Activated T-cell treated with anti-CD3 and anti-CD28 coated beads for 1 hour (primary cell): ENCODE measurements around the gene SAE1.
"Not testable (repeated sequence)": the region's sequence is repeated elsewhere in the genome, so short reads cannot be mapped to it uniquely, and the experiment has no call there.

Experiments used
- DNase-seq: peaks from one replicate; pipeline ENCODE4 v3.0.0-alpha.2; 2020; ENCODE audit warnings: low read depth

The SAE1 gene

GRCh38 chr19:47240996-47241918 is 110.6 kb downstream of the SAE1 start:
- DNase-seq = peak; percentile 88

- no peak for DNase-seq
Observed at GRCh38 chr19:47241919-47242577, 111.4 kb downstream of the SAE1 start.

GRCh38 chr19:47243364-47243775 is 112.7 kb downstream of the SAE1 start:
- no peak for DNase-seq

DNA sequence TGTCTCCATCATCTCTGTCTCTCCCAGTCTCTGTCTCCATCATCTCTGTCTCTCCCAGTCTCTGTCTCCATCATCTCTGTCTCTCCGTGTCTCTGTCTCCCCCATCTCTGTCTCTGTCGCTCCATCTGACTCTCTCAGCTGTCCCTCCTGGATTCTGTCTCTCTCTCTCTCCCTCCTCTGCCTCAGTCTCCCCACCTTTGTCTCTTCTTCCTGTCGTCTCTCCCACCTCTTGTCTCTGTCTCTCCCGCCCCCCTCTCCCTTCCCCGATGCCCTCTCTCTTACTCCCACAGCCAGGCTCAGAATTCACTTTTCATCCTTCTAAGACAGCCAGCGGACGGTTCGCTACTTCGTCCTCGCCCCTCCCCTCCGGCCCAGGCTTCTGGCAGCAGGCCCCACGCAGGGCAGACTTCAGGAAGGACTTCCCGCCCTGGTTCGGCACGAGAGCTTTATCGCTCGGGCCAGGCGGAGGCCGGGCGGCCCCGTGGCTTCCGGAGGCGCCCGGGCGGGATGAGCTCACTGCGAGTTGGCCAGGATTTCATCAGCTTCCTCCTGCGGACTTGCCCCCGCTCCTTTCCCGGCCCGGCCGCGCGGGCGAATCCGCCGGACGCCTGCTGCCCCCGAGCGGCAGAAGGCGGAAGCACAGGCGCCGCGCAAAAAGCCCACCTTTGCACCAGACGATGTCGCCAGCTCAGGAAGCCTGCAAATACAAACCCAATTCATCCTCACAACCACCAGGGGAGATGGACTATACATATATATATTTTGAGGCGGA is 113.3 kb downstream of the SAE1 start:
- peak; percentile 78 for DNase-seq

- DNase-seq = peak; percentile 86
Observed at GRCh38 chr19:47247308-47247990, 116.8 kb downstream of the SAE1 start.

GRCh38 chr19:47253016-47253415 is 122.4 kb downstream of the SAE1 start:
- DNase-seq = not testable (repeated sequence)

- DNase-seq = no peak
Observed at GRCh38 chr19:47253467-47253881, 122.8 kb downstream of the SAE1 start.

- no peak for DNase-seq
Observed at GRCh38 chr19:47253970-47254369, 123.3 kb downstream of the SAE1 start.

- no peak for DNase-seq
Observed at GRCh38 chr19:47255879-47256692, 125.5 kb downstream of the SAE1 start, which contains the start of gene CCDC9. CCDC9 (plus strand) TSS chr19:47256525; CDS start chr19:47258401, 1,876 bp downstream.

DNA sequence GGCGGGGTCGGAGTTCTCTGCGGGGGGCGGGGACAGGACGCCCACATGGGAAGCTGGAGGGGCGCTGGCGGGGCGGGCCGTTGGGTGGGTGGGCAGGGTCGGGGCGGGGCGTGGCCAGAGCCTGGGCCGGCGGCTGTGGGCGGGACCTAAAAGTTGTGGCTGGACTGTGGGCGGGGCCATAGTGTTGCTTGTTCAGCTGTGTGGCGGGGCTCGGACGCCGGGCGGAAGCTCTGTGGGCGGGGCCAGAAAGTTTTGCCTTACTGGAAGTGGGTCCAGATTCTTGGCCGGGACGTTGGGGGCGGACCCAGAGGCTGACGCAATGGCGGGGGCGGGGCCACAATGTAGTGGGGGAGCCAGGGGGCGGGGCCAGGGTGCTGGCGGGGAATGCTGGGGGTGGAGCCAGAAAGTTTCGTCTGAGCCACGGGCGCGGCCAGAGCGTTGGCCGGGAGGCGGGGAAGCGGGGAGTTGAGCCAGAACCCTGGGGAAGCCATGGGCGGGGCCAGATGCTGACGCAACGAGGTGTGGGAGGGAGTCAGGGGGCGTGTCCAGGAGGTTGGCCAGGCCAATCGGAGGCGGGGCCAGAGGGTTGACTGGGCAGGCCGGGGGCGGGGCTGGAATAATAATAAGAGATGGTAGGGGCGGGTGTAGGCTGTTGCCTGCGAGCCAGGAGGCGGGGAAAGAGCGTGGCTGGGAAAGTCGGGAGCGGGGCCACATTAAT is 126.2 kb downstream of the SAE1 start:
- DNase-seq = peak; percentile 98

GRCh38 chr19:47257411-47258169 is 127.0 kb downstream of the SAE1 start:
- DNase-seq = no peak

DNA sequence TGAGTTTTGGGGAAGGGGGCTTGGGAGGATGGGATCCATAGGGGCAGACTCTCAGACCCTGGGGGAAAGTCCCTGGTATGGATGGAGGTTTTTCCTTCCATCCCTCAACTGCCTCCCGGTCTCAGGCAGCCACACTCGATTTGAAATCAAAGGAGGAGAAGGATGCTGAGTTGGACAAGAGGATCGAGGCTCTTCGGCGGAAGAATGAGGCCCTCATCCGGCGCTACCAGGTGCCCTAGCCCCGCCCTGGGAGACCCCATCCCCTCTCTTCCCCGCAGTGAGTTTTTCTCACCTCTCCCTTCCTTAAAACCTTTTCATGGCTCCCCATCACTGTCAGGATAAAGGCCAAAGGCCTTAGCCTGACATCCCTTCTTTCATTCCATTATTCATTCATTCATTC is 127.8 kb downstream of the SAE1 start:
- DNase-seq = no peak

DNA sequence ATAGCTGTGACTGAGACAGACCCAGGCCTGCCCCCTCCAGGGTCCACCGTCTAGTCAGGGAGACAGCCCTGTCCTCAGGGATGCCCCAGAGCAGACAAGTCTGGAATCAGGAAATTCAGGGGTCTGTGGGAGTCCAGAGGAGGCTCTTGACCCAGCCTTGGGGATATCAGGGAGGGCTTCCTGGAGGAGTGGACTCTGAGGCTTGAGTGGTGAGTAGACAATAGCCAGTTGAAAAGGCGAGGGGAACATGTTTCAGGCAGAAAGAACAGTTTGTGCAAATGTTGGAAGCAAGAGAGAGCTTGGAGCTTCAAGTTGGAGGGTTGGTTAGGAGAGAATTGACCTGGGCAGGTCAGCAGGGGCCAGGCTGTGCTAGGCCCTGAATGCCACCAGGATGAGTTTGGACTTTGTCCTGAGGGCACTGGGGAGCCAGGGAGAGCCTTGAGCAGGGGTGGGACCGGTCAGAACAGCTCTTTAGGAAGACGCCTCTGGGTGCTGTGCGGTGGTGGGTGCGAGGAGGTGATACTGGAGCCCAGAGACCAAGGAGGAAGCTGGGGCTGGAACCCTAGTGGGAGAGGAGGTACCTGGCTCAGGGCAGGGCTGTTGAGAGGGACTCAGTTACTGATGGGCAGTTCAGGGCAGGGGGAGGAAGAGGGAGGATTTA is 128.4 kb downstream of the SAE1 start:
- no peak for DNase-seq
